Neutrophil (primary cell): ENCODE data around the gene FBXW8.

ENCODE experiments used
- H3K27ac ChIP-seq: fragments of 200-600 bp; sonication (generic); 2 replicates; pipeline ENCODE4 v1.5.1; 2016; ENCODE audit warnings: mild to moderate bottlenecking, moderate library complexity
- H3K27me3 ChIP-seq: fragments of 200-600 bp; sonication (generic); 2 replicates; pipeline ENCODE4 v1.6.0; 2016; ENCODE audit warnings: mild to moderate bottlenecking
- H3K36me3 ChIP-seq: fragments of 200-600 bp; sonication (generic); 2 replicates; pipeline ENCODE4 v1.5.1; 2017
- H3K4me1 ChIP-seq, 2 experiments: fragments of 200-600 bp in 1 of 2; sonication (generic) in 1 of 2; 1 replicate in 1 of 2; 2 replicates in 1 of 2; pipeline versions ENCODE4 v1.5.1 to v1.6.1; 2013 to 2016; ENCODE audit warnings: low read depth in 1 of 2, low read length in 1 of 2, mild to moderate bottlenecking in 1 of 2, moderate library complexity in 1 of 2; ENCODE audit not compliant: control insufficient read depth in 1 of 2, insufficient read depth in 1 of 2
- H3K4me3 ChIP-seq, 2 experiments: fragments of 200-600 bp in 1 of 2; sonication (generic) in 1 of 2; 1 replicate in 1 of 2; 2 replicates in 1 of 2; pipeline ENCODE4 v1.5.1; 2013 to 2016; ENCODE audit warnings: low read depth in 1 of 2, low read length in 1 of 2, mild to moderate bottlenecking in 1 of 2, moderate library complexity in 1 of 2
- H3K9me3 ChIP-seq: fragments of 200-600 bp; sonication (generic); 2 replicates; pipeline ENCODE4 v1.5.1; 2016
- CTCF ChIP-seq: fragments of 200-600 bp; sonication (generic); IDR thresholded peaks from 2 replicates; pipeline ENCODE4 v1.5.1; 2016; ENCODE audit warnings: antibody characterized with exemption

Gene FBXW8

GRCh38 chr12:116945886-116946550 lies 35.3 kb downstream of the FBXW8 start:
- H3K9me3 ChIP-seq: no peaks in the 10 kb centered on the region
- no peak for TF ChIP-seq CTCF
- H3K27ac ChIP-seq: no peak overlapping the region
- H3K4me3 ChIP-seq: no peak overlapping the region
- no peaks in the 10 kb centered on the region for H3K27me3 ChIP-seq
- no peaks in the 10 kb centered on the region for H3K4me1 ChIP-seq
- no peaks in the 10 kb centered on the region for H3K36me3 ChIP-seq

- TF ChIP-seq CTCF: no peak
- Histone ChIP-seq H3K27me3 (no peaks in the 10 kb centered on the region), H3K4me3 (no peak overlapping the region), H3K27ac (no peak overlapping the region), H3K9me3 (no peaks in the 10 kb centered on the region), H3K4me1 (no peaks in the 10 kb centered on the region), H3K36me3 (no peaks in the 10 kb centered on the region)
Observed at GRCh38 chr12:116948298-116948697, 37.5 kb downstream of the FBXW8 start.

GRCh38 chr12:116950628-116951325 lies 40.0 kb downstream of the FBXW8 start:
- no peak overlapping the region for H3K27ac ChIP-seq
- no peaks in the 10 kb centered on the region for H3K9me3 ChIP-seq
- no peak overlapping the region for H3K4me3 ChIP-seq
- H3K4me1 ChIP-seq: no peaks in the 10 kb centered on the region
- no peaks in the 10 kb centered on the region for H3K27me3 ChIP-seq
- no peaks in the 10 kb centered on the region for H3K36me3 ChIP-seq
- TF ChIP-seq CTCF: no peak

- no peak for TF ChIP-seq CTCF
- no peaks in the 10 kb centered on the region for H3K4me1 ChIP-seq
- no peak overlapping the region for H3K27ac ChIP-seq
- H3K9me3 ChIP-seq: no peaks in the 10 kb centered on the region
- no peaks in the 10 kb centered on the region for H3K27me3 ChIP-seq
- H3K36me3 ChIP-seq: no peaks in the 10 kb centered on the region
- no peak overlapping the region for H3K4me3 ChIP-seq
Observed at GRCh38 chr12:116954710-116955381, 44.1 kb downstream of the FBXW8 start.

- no peaks in the 10 kb centered on the region for H3K36me3 ChIP-seq
- no peak for TF ChIP-seq CTCF
- no peaks in the 10 kb centered on the region for H3K27me3 ChIP-seq
- no peak overlapping the region for H3K27ac ChIP-seq
- no peaks in the 10 kb centered on the region for H3K9me3 ChIP-seq
- H3K4me1 ChIP-seq: no peaks in the 10 kb centered on the region
- H3K4me3 ChIP-seq: no peak overlapping the region
Observed at GRCh38 chr12:116955382-116956021, 44.8 kb downstream of the FBXW8 start.
